HepG2 (cell line): Measurements from ENCODE around the gene COMMD1. TPM values are rescaled to one million over a fixed set of nuclear protein-coding genes. Genes with fewer than 3 reads are reported as not detected.

ENCODE experiments used
- ELF4 ChIP-seq: sonication (generic); formaldehyde crosslinking; IDR thresholded peaks from 2 replicates; pipeline ENCODE4 v1.5.0; 2020; ENCODE audit warnings: missing genetic modification reagents, mild to moderate bottlenecking, moderate library complexity, borderline replicate concordance
- FOXO4 ChIP-seq: sonication (generic); formaldehyde crosslinking; conservative IDR thresholded peaks from 2 replicates; pipeline ENCODE4 v1.8.1; 2023; ENCODE audit warnings: missing genetic modification reagents
- HDAC1 ChIP-seq: sonication (generic); formaldehyde crosslinking; IDR thresholded peaks from 2 replicates; pipeline ENCODE4 v1.5.1; 2020; ENCODE audit warnings: mild to moderate bottlenecking, missing genetic modification reagents
- IRF2 ChIP-seq: IDR thresholded peaks from 2 replicates; pipeline ENCODE4 v1.6.1; 2018; ENCODE audit warnings: missing genetic modification reagents, missing compliant biosample characterization
- MLLT10 ChIP-seq: sonication (generic); formaldehyde crosslinking; IDR thresholded peaks from 2 replicates; pipeline ENCODE4 v1.4.0; 2020; ENCODE audit warnings: missing genetic modification reagents
- MXD1 ChIP-seq: sonication (generic); formaldehyde crosslinking; IDR thresholded peaks from 2 replicates; pipeline ENCODE4 v1.4.0; 2020; ENCODE audit warnings: mild to moderate bottlenecking, missing genetic modification reagents
- MXI1 ChIP-seq: IDR thresholded peaks from 3 replicates; pipeline ENCODE4 v1.6.1; 2012; ENCODE audit warnings: low read depth, low read length, inconsistent platforms, borderline replicate concordance
- SP2 ChIP-seq: sonication (generic); formaldehyde crosslinking; IDR thresholded peaks from 2 replicates; pipeline ENCODE4 v1.5.1; 2020; ENCODE audit warnings: mild to moderate bottlenecking, missing genetic modification reagents
- TRIM24 ChIP-seq: sonication (generic); formaldehyde crosslinking; IDR thresholded peaks from 2 replicates; pipeline ENCODE4 v1.8.0; 2022; ENCODE audit warnings: mild to moderate bottlenecking, missing genetic modification reagents
- ZNF12 ChIP-seq: sonication (generic); formaldehyde crosslinking; IDR thresholded peaks from 2 replicates; pipeline ENCODE4 v1.5.0; 2020; ENCODE audit warnings: missing genetic modification reagents
- ZNF607 ChIP-seq: sonication (generic); formaldehyde crosslinking; IDR thresholded peaks from 2 replicates; pipeline ENCODE4 v1.5.1; 2020; ENCODE audit warnings: missing genetic modification reagents, mild to moderate bottlenecking, borderline replicate concordance
- polyA plus RNA-seq, 8 experiments: library from polyadenylated mRNA; depleted of rRNA in 3 of 8; stranded (reverse) in 7 of 8; unstranded in 1 of 8; fragments of >200 nt; fragmentation: Illumina TruSeq in 4 of 8; extraction: Trizol in 4 of 8; gene quantifications; 2 replicates each; pipeline versions ENCODE4 v1.2.1 to v1.2.3, GENCODE V29; 2011 to 2016; ENCODE audit warnings: low read depth in 4 of 8, missing spikeins in 1 of 8, mixed read lengths in 1 of 8; ENCODE audit not compliant: insufficient read depth in 1 of 8
- total RNA-seq, 5 experiments: library from RNA; depleted of rRNA; stranded (reverse); fragments of >200 nt; fragmentation: Illumina TruSeq; extraction: Trizol; gene quantifications; 2 replicates each; pipeline ENCODE4 v1.2.3, GENCODE V29; 2016; ENCODE audit warnings: low read depth in 1 of 5
- TF ChIP-seq, protein P1 (sequence below): sonication (generic); formaldehyde crosslinking; IDR thresholded peaks from 2 replicates; pipeline ENCODE4 v1.8.0; 2022; ENCODE audit warnings: missing genetic modification reagents, mild to moderate bottlenecking, moderate library complexity, borderline replicate concordance
- TF ChIP-seq, protein P2 (sequence below): IDR thresholded peaks from 2 replicates; pipeline ENCODE4 v1.6.1; 2012; ENCODE audit warnings: low read depth, low read length, improper control_type of control experiment
- TF ChIP-seq, protein P3 (sequence below): sonication (generic); formaldehyde crosslinking; IDR thresholded peaks from 2 replicates; pipeline ENCODE4 v1.5.1; 2020; ENCODE audit warnings: missing genetic modification reagents, mild to moderate bottlenecking, borderline replicate concordance
- TF ChIP-seq, protein P4 (sequence below): sonication (generic); formaldehyde crosslinking; IDR thresholded peaks from 2 replicates; pipeline ENCODE4 v1.4.0; 2020; ENCODE audit warnings: missing genetic modification reagents
- TF ChIP-seq, protein P5 (sequence below): sonication (generic); formaldehyde crosslinking; conservative IDR thresholded peaks from 2 replicates; pipeline ENCODE4 v1.4.0; 2020; ENCODE audit warnings: missing genetic modification reagents

Gene COMMD1
- total and polyA plus RNA-seq, 2 of the 13 experiments (the other 11 are each of a cell fraction or from before 2014, with no cell fraction given): 25.7 to 105 TPM

- TF ChIP-seq, protein P1, sequence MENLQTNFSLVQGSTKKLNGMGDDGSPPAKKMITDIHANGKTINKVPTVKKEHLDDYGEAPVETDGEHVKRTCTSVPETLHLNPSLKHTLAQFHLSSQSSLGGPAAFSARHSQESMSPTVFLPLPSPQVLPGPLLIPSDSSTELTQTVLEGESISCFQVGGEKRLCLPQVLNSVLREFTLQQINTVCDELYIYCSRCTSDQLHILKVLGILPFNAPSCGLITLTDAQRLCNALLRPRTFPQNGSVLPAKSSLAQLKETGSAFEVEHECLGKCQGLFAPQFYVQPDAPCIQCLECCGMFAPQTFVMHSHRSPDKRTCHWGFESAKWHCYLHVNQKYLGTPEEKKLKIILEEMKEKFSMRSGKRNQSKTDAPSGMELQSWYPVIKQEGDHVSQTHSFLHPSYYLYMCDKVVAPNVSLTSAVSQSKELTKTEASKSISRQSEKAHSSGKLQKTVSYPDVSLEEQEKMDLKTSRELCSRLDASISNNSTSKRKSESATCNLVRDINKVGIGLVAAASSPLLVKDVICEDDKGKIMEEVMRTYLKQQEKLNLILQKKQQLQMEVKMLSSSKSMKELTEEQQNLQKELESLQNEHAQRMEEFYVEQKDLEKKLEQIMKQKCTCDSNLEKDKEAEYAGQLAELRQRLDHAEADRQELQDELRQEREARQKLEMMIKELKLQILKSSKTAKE: peak; percentile 64; the same call in 1 of the 2 replicates
- TF ChIP-seq, protein P2, sequence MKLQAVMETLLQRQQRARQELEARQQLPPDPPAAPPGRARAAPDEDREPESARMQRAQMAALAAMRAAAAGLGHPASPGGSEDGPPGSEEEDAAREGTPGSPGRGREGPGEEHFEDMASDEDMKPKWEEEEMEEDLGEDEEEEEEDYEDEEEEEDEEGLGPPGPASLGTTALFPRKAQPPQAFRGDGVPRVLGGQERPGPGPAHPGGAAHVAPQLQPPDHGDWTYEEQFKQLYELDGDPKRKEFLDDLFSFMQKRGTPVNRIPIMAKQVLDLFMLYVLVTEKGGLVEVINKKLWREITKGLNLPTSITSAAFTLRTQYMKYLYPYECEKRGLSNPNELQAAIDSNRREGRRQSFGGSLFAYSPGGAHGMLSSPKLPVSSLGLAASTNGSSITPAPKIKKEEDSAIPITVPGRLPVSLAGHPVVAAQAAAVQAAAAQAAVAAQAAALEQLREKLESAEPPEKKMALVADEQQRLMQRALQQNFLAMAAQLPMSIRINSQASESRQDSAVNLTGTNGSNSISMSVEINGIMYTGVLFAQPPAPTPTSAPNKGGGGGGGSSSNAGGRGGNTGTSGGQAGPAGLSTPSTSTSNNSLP: peak; percentile 26; the same call in 1 of the 2 replicates
- TF ChIP-seq, protein P3, sequence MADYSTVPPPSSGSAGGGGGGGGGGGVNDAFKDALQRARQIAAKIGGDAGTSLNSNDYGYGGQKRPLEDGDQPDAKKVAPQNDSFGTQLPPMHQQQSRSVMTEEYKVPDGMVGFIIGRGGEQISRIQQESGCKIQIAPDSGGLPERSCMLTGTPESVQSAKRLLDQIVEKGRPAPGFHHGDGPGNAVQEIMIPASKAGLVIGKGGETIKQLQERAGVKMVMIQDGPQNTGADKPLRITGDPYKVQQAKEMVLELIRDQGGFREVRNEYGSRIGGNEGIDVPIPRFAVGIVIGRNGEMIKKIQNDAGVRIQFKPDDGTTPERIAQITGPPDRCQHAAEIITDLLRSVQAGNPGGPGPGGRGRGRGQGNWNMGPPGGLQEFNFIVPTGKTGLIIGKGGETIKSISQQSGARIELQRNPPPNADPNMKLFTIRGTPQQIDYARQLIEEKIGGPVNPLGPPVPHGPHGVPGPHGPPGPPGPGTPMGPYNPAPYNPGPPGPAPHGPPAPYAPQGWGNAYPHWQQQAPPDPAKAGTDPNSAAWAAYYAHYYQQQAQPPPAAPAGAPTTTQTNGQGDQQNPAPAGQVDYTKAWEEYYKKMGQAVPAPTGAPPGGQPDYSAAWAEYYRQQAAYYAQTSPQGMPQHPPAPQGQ (CRISPR knock-in tag): peak; percentile 78; the same call in 1 of the 2 replicates
- TF ChIP-seq IRF2 (peak; percentile 97), MLLT10 (CRISPR knock-in tag) (no peak), ELF4 (CRISPR knock-in tag) (peak; percentile 79; the same call in 1 of the 2 replicates), FOXO4 (no peak), ZNF12 (CRISPR knock-in tag) (no peak), SP2 (CRISPR knock-in tag) (peak; percentile 47; the same call in 1 of the 2 replicates), HDAC1 (CRISPR knock-in tag) (peak; percentile 99), MXI1 (peak; percentile 94), TRIM24 (CRISPR knock-in tag) (no peak), MXD1 (CRISPR knock-in tag) (peak; percentile 90), ZNF607 (CRISPR knock-in tag) (peak; percentile 97)
- TF ChIP-seq, protein P4, sequence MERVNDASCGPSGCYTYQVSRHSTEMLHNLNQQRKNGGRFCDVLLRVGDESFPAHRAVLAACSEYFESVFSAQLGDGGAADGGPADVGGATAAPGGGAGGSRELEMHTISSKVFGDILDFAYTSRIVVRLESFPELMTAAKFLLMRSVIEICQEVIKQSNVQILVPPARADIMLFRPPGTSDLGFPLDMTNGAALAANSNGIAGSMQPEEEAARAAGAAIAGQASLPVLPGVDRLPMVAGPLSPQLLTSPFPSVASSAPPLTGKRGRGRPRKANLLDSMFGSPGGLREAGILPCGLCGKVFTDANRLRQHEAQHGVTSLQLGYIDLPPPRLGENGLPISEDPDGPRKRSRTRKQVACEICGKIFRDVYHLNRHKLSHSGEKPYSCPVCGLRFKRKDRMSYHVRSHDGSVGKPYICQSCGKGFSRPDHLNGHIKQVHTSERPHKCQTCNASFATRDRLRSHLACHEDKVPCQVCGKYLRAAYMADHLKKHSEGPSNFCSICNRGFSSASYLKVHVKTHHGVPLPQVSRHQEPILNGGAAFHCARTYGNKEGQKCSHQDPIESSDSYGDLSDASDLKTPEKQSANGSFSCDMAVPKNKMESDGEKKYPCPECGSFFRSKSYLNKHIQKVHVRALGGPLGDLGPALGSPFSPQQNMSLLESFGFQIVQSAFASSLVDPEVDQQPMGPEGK (CRISPR knock-in tag): peak; percentile 55
- TF ChIP-seq, protein P5, sequence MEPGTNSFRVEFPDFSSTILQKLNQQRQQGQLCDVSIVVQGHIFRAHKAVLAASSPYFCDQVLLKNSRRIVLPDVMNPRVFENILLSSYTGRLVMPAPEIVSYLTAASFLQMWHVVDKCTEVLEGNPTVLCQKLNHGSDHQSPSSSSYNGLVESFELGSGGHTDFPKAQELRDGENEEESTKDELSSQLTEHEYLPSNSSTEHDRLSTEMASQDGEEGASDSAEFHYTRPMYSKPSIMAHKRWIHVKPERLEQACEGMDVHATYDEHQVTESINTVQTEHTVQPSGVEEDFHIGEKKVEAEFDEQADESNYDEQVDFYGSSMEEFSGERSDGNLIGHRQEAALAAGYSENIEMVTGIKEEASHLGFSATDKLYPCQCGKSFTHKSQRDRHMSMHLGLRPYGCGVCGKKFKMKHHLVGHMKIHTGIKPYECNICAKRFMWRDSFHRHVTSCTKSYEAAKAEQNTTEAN: no peak
Observed at GRCh38 chr2:61888267-61889055, 17.0 kb upstream of the COMMD1 start, which contains the start of gene CCT4 (continued).
